ENCODE measurements around the gene AGFG2. TPM values are rescaled to one million over a fixed set of nuclear protein-coding genes. Genes with fewer than 3 reads are reported as not detected.

Gene AGFG2
- total and polyA plus RNA-seq, 2 of the 13 experiments (the other 11 are each of a cell fraction or from before 2014, with no cell fraction given), result 125 to 132 TPM

GRCh38 chr7:100546129-100546925 is 7.3 kb downstream of the AGFG2 start (continued):
- TF ChIP-seq POGK (CRISPR knock-in tag; conservative IDR thresholded peaks at IDR 0.05) (no peak), SMARCC2 (IDR thresholded peaks at IDR 0.05) (no peak), SP140L (CRISPR knock-in tag; IDR thresholded peaks at IDR 0.05; ENCODE audit: borderline replicate concordance) (no peak), CENPBD1 (CRISPR knock-in tag; IDR thresholded peaks at IDR 0.05; ENCODE audit: borderline replicate concordance, low read depth) (no peak), KDM3A (CRISPR knock-in tag; IDR thresholded peaks at IDR 0.05; ENCODE audit: low read depth) (0 out of 2 replicates have a peak, but pooled peaks have one; percentile 23), ZNF513 (CRISPR knock-in tag; conservative IDR thresholded peaks at IDR 0.05) (no peak), ARID5B (CRISPR knock-in tag; IDR thresholded peaks at IDR 0.05) (peak; percentile 80), E2F5 (CRISPR knock-in tag; conservative IDR thresholded peaks at IDR 0.05) (no peak), ZFP91 (CRISPR knock-in tag; IDR thresholded peaks at IDR 0.05; ENCODE audit: borderline replicate concordance) (no peak), ZNF556 (CRISPR knock-in tag; IDR thresholded peaks at IDR 0.05; ENCODE audit: borderline replicate concordance) (no peak), ZNF101 (CRISPR knock-in tag; IDR thresholded peaks at IDR 0.05; ENCODE audit: borderline replicate concordance, low read depth) (no peak), RBFOX2 (IDR thresholded peaks at IDR 0.05; ENCODE audit: low read depth, low read length) (0 out of 2 replicates have a peak, but pooled peaks have one; percentile 41), XRCC5 (optimal IDR thresholded peaks at IDR 0.05; ENCODE audit: low read length) (no peak), BCL3 (CRISPR knock-in tag; IDR thresholded peaks at IDR 0.05) (no peak), SRSF4 (IDR thresholded peaks at IDR 0.05; ENCODE audit: low read depth, low read length, poor library complexity, severe bottlenecking) (no peak), FLYWCH1 (CRISPR knock-in tag; IDR thresholded peaks at IDR 0.05) (no peak)
